ENCODE measurements around the gene VAV1. TPM values are rescaled to one million over a fixed set of nuclear protein-coding genes. Genes with fewer than 3 reads are reported as not detected.

Gene VAV1
- total and polyA plus RNA-seq, 2 donors (not counting 3 experiments of a cell fraction or from before 2014, with no cell fraction given), result not detected

GRCh38 chr19:6890938-6891337 lies 118.4 kb downstream of the VAV1 start:
- H3K9ac ChIP-seq (replicated peaks; ENCODE audit: extremely low read depth, insufficient read depth, low read length), result no peak overlapping the region
- H3K9me3 ChIP-seq (replicated peaks; ENCODE audit: control insufficient read depth, insufficient read depth, low read length), result no peaks in the 10 kb centered on the region
- no peaks in the 10 kb centered on the region for H4K20me1 ChIP-seq (replicated peaks; ENCODE audit: control insufficient read depth, extremely low read depth, insufficient read depth, low read length)
- no peaks in the 10 kb centered on the region for H3K9me1 ChIP-seq (replicated peaks; ENCODE audit: control insufficient read depth, extremely low read depth, insufficient read depth, low read length)
- CTCF ChIA-PET, result interaction anchor here (0.6 kb wide), 1 partner anchor 176 kb away, joined by 3 read pairs; no protein-coding TSS in a partner anchor
- DNase-seq (ENCODE audit: low read depth, low spot score) (no peak), FAIRE-seq (no peak)
- no TSS peak for BruUV-seq (replicated peaks)
- no peaks in the 10 kb centered on the region for H3K27me3 ChIP-seq (ENCODE audit: control insufficient read depth in 2 of 2, insufficient read depth in 2 of 2, low read length in 2 of 2)
- no peaks in the 10 kb centered on the region for H3K4me1 ChIP-seq (ENCODE audit: control insufficient read depth, extremely low read depth, insufficient read depth, low read length)
- no peaks in the 10 kb centered on the region for H3K36me3 ChIP-seq (ENCODE audit: control insufficient read depth in 2 of 2, extremely low read depth in 1 of 2, insufficient read depth in 2 of 2, low read length in 2 of 2)
- H3K79me2 ChIP-seq (ENCODE audit: control insufficient read depth, insufficient read depth, low read length), result no peaks in the 10 kb centered on the region
- H3K4me2 ChIP-seq (ENCODE audit: insufficient read depth, low read length), result no peak overlapping the region
- dilution Hi-C loops (cut with MboI; ENCODE audit: extremely low pct_ligation_motif_present, low sequenced_read_pairs), result no loop called here
- H2AFZ ChIP-seq (ENCODE audit: low read depth, low read length), result no peak overlapping the region
- H3K27ac ChIP-seq (ENCODE audit: insufficient read depth, low read depth, low read length), result no peak overlapping the region
- H3K4me3 ChIP-seq (replicated peaks in 1 of 3; ENCODE audit: insufficient read depth in 1 of 3, low read depth in 1 of 3, low read length in 3 of 3), result no peak overlapping the region
- no peak for TF ChIP-seq FOS (IDR thresholded peaks at IDR 0.05; ENCODE audit: borderline replicate concordance, insufficient read depth, low read length)
- TF ChIP-seq POLR2AphosphoS5 (IDR thresholded peaks at IDR 0.05; ENCODE audit: insufficient read depth, low read depth, low read length), result no peak
- TF ChIP-seq JUN (IDR thresholded peaks at IDR 0.05; ENCODE audit: borderline replicate concordance, insufficient read depth, insufficient read length, low read depth), result no peak
- intact Hi-C loops (cut with micrococcal nuclease), result no loop called here
- POLR2A ChIA-PET, result no interaction called here

DNA sequence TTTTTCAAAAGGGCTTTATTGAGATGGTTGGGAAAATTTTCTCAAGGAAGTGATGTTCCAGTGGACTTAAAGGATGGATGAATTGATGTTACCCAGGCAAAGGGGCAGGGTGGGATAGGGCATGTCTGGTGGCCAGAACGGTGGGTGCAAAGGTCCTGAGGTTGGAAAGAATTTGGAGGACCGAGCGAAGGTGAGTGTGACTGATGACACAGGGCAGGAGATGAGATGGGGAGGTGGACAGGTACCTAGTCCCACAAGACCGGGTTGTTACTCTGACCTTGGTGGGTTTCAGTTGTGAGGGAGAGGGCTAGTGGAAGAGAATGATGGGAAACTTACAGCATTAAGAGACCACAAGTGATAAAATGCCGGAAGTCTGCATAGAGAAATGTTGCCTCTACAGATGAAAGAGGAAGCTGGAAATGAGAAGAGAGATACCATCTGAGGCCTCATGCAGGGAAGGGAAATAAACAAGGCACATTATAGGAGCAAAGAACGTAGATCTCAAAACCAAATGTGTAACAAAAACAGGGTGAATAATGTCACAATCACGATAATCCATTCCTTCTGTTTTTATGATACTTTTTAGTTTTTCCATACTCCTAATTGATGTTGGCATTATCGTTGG lies 119.4 kb downstream of the VAV1 start:
- H3K9me3 ChIP-seq (replicated peaks; ENCODE audit: control insufficient read depth, insufficient read depth, low read length), result no peaks in the 10 kb centered on the region
- TF ChIP-seq MAX (IDR thresholded peaks at IDR 0.05; ENCODE audit: insufficient read depth, insufficient read length) (no peak), EZH2 (IDR thresholded peaks at IDR 0.05; ENCODE audit: borderline replicate concordance, low read depth, low read length, severe bottlenecking) (no peak), FOS (IDR thresholded peaks at IDR 0.05; ENCODE audit: borderline replicate concordance, insufficient read depth, low read length) (no peak), POLR2AphosphoS5 (IDR thresholded peaks at IDR 0.05; ENCODE audit: insufficient read depth, low read depth, low read length) (no peak), GATA2 (IDR thresholded peaks at IDR 0.05; ENCODE audit: insufficient read depth, insufficient read length, low read depth, low read length) (no peak), CTCF (IDR thresholded peaks at IDR 0.05; ENCODE audit: extremely low read depth in 1 of 2, insufficient read depth in 1 of 2, low read depth in 1 of 2, low read length in 2 of 2) (no peak), POLR2A (IDR thresholded peaks at IDR 0.05; ENCODE audit: low read depth, low read length) (no peak), JUN (IDR thresholded peaks at IDR 0.05; ENCODE audit: borderline replicate concordance, insufficient read depth, insufficient read length, low read depth) (no peak)
- H3K9ac ChIP-seq (replicated peaks; ENCODE audit: extremely low read depth, insufficient read depth, low read length), result no peak overlapping the region
- no peak overlapping the region for H3K4me2 ChIP-seq (ENCODE audit: insufficient read depth, low read length)
- H2AFZ ChIP-seq (ENCODE audit: low read depth, low read length), result no peak overlapping the region
- POLR2A ChIA-PET, result no interaction called here
- H3K4me3 ChIP-seq (replicated peaks in 1 of 3; ENCODE audit: insufficient read depth in 1 of 3, low read depth in 1 of 3, low read length in 3 of 3), result no peak overlapping the region
- no peaks in the 10 kb centered on the region for H3K9me1 ChIP-seq (replicated peaks; ENCODE audit: control insufficient read depth, extremely low read depth, insufficient read depth, low read length)
- intact Hi-C loops (cut with micrococcal nuclease) (no loop called here), dilution Hi-C loops (cut with MboI; ENCODE audit: extremely low pct_ligation_motif_present, low sequenced_read_pairs) (no loop called here)
- DNase-seq (ENCODE audit: low read depth, low spot score) (no peak), FAIRE-seq (no peak)
- H3K36me3 ChIP-seq (ENCODE audit: control insufficient read depth in 2 of 2, extremely low read depth in 1 of 2, insufficient read depth in 2 of 2, low read length in 2 of 2), result no peaks in the 10 kb centered on the region
- H3K79me2 ChIP-seq (ENCODE audit: control insufficient read depth, insufficient read depth, low read length), result no peaks in the 10 kb centered on the region
- no TSS peak for BruUV-seq (replicated peaks)
- H3K27me3 ChIP-seq (ENCODE audit: control insufficient read depth in 2 of 2, insufficient read depth in 2 of 2, low read length in 2 of 2), result no peaks in the 10 kb centered on the region
- CTCF ChIA-PET, result no interaction called here
- H3K4me1 ChIP-seq (ENCODE audit: control insufficient read depth, extremely low read depth, insufficient read depth, low read length), result no peaks in the 10 kb centered on the region
- H3K27ac ChIP-seq (ENCODE audit: insufficient read depth, low read depth, low read length), result no peak overlapping the region
- no peaks in the 10 kb centered on the region for H4K20me1 ChIP-seq (replicated peaks; ENCODE audit: control insufficient read depth, extremely low read depth, insufficient read depth, low read length)
